ENCODE results near the gene MECP2. TPM values are rescaled to one million over a fixed set of nuclear protein-coding genes. Genes with fewer than 3 reads are reported as not detected.

MECP2 gene
- polyA plus RNA-seq, 2 donors = 9.3 to 13.0 TPM

DNA sequence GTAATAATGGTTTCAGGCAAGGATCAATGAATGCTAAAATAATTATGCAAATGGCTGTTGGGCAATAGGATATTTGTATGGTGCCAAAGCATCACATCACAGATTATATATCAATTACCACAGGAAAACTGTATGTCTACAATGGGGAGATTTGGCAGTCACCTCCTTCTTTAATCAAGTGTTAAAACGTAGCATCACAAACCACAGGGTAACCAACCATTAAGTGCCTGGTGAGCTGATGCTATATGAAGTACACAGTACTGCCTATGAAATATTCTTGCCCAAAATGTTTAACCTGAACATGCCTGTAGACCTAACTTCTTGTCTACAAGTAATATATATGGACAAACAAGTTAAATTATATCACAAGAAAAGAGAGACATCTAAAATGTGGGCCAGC lies 25.3 kb downstream of the MECP2 start:
- H3K9me3 ChIP-seq (ENCODE audit: control insufficient read depth in 2 of 2, insufficient read depth in 1 of 2, low read depth in 1 of 2, low read length in 1 of 2) = no peaks in the 10 kb centered on the region
- peaks cover 0 to 3% of the 10 kb centered on the region in 2 donors for H3K4me1 ChIP-seq (ENCODE audit: control insufficient read depth in 2 of 2, insufficient read depth in 2 of 2, low read length in 1 of 2)
- H3K36me3 ChIP-seq (ENCODE audit: control insufficient read depth in 2 of 2, insufficient read depth in 2 of 2, low read length in 1 of 2) = no peaks in the 10 kb centered on the region
- no peak overlapping the region for H3K27ac ChIP-seq (ENCODE audit: low read depth in 2 of 2, low read length in 1 of 2)
- no peaks in the 10 kb centered on the region for H3K27me3 ChIP-seq (ENCODE audit: control insufficient read depth in 1 of 2, insufficient read depth in 2 of 2, low read length in 2 of 2)
- 50 to 84% methylated on average over 1 of the region's 1 CpG for WGBS, 2 donors
- H3K4me3 ChIP-seq (ENCODE audit: low read depth in 1 of 2, low read length in 2 of 2) = no peak overlapping the region

GRCh38 chrX:154068560-154068959 lies 29.0 kb downstream of the MECP2 start:
- Histone ChIP-seq H3K27me3 (ENCODE audit: control insufficient read depth in 1 of 2, insufficient read depth in 2 of 2, low read length in 2 of 2) (no peaks in the 10 kb centered on the region), H3K9me3 (ENCODE audit: control insufficient read depth in 2 of 2, insufficient read depth in 1 of 2, low read depth in 1 of 2, low read length in 1 of 2) (no peaks in the 10 kb centered on the region), H3K4me1 (ENCODE audit: control insufficient read depth in 2 of 2, insufficient read depth in 2 of 2, low read length in 1 of 2) (peaks cover 3 to 8% of the 10 kb centered on the region in 2 donors), H3K4me3 (ENCODE audit: low read depth in 1 of 2, low read length in 2 of 2) (no peak overlapping the region), H3K27ac (ENCODE audit: low read depth in 2 of 2, low read length in 1 of 2) (no peak overlapping the region), H3K36me3 (ENCODE audit: control insufficient read depth in 2 of 2, insufficient read depth in 2 of 2, low read length in 1 of 2) (no peaks in the 10 kb centered on the region)
- WGBS, 2 donors = 78 to 93% methylated on average over 3 of the region's 3 CpGs

- H3K36me3 ChIP-seq (ENCODE audit: control insufficient read depth in 2 of 2, insufficient read depth in 2 of 2, low read length in 1 of 2) = no peaks in the 10 kb centered on the region
- peaks cover 3 to 12% of the 10 kb centered on the region in 2 donors for H3K4me1 ChIP-seq (ENCODE audit: control insufficient read depth in 2 of 2, insufficient read depth in 2 of 2, low read length in 1 of 2)
- no peaks in the 10 kb centered on the region for H3K9me3 ChIP-seq (ENCODE audit: control insufficient read depth in 2 of 2, insufficient read depth in 1 of 2, low read depth in 1 of 2, low read length in 1 of 2)
- H3K27ac ChIP-seq (ENCODE audit: low read depth in 2 of 2, low read length in 1 of 2) = no peak overlapping the region
- no peak overlapping the region for H3K4me3 ChIP-seq (ENCODE audit: low read depth in 1 of 2, low read length in 2 of 2)
- no peaks in the 10 kb centered on the region for H3K27me3 ChIP-seq (ENCODE audit: control insufficient read depth in 1 of 2, insufficient read depth in 2 of 2, low read length in 2 of 2)
- 64 to 74% methylated on average over 9 of the region's 9 CpGs for WGBS, 2 donors
These were observed 32.7 kb downstream of the MECP2 start for GRCh38 chrX:154064637-154065435.

DNA sequence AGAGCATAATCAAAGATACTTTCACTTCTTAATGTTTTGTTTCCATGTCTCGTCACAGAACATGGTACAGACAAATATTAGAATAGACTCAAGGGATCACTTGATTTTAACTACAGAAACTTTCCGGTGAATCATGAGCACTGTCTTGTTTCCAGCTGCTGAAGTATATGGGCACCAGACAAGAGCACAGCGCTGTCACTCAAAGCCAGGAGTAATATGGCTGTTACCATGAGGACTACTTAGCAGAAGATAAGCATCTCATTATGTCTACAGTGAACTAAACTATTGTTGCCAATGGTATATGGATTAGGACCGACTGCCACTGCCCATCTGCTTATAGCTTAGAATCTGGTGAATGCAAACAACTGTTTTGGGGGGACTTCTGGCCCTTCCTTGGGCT lies 34.3 kb downstream of the MECP2 start:
- Histone ChIP-seq H3K36me3 (ENCODE audit: control insufficient read depth in 2 of 2, insufficient read depth in 2 of 2, low read length in 1 of 2) (no peaks in the 10 kb centered on the region), H3K9me3 (ENCODE audit: control insufficient read depth in 2 of 2, insufficient read depth in 1 of 2, low read depth in 1 of 2, low read length in 1 of 2) (no peaks in the 10 kb centered on the region), H3K4me3 (ENCODE audit: low read depth in 1 of 2, low read length in 2 of 2) (no peak overlapping the region), H3K27ac (ENCODE audit: low read depth in 2 of 2, low read length in 1 of 2) (no peak overlapping the region), H3K27me3 (ENCODE audit: control insufficient read depth in 1 of 2, insufficient read depth in 2 of 2, low read length in 2 of 2) (peaks cover 0 to 3% of the 10 kb centered on the region in 2 donors), H3K4me1 (ENCODE audit: control insufficient read depth in 2 of 2, insufficient read depth in 2 of 2, low read length in 1 of 2) (peaks cover 3 to 12% of the 10 kb centered on the region in 2 donors)
- 70 to 80% methylated on average over 4 of the region's 4 CpGs for WGBS, 2 donors

- Histone ChIP-seq H3K27ac (ENCODE audit: low read depth in 2 of 2, low read length in 1 of 2) (no peak overlapping the region), H3K9me3 (ENCODE audit: control insufficient read depth in 2 of 2, insufficient read depth in 1 of 2, low read depth in 1 of 2, low read length in 1 of 2) (no peaks in the 10 kb centered on the region), H3K27me3 (ENCODE audit: control insufficient read depth in 1 of 2, insufficient read depth in 2 of 2, low read length in 2 of 2) (peaks cover 0 to 3% of the 10 kb centered on the region in 2 donors), H3K36me3 (ENCODE audit: control insufficient read depth in 2 of 2, insufficient read depth in 2 of 2, low read length in 1 of 2) (no peaks in the 10 kb centered on the region), H3K4me1 (ENCODE audit: control insufficient read depth in 2 of 2, insufficient read depth in 2 of 2, low read length in 1 of 2) (peaks cover 3 to 12% of the 10 kb centered on the region in 2 donors), H3K4me3 (ENCODE audit: low read depth in 1 of 2, low read length in 2 of 2) (no peak overlapping the region)
- WGBS, 2 donors = 77 to 82% methylated on average over 8 of the region's 8 CpGs
These were observed 35.7 kb downstream of the MECP2 start for GRCh38 chrX:154061801-154062200.

GRCh38 chrX:154059729-154060245 lies 37.7 kb downstream of the MECP2 start:
- WGBS, 2 donors = 68 to 83% methylated on average over 5 of the region's 5 CpGs
- Histone ChIP-seq H3K36me3 (ENCODE audit: control insufficient read depth in 2 of 2, insufficient read depth in 2 of 2, low read length in 1 of 2) (no peaks in the 10 kb centered on the region), H3K27me3 (ENCODE audit: control insufficient read depth in 1 of 2, insufficient read depth in 2 of 2, low read length in 2 of 2) (peaks cover 0 to 3% of the 10 kb centered on the region in 2 donors), H3K4me1 (ENCODE audit: control insufficient read depth in 2 of 2, insufficient read depth in 2 of 2, low read length in 1 of 2) (peaks cover 3 to 11% of the 10 kb centered on the region in 2 donors), H3K4me3 (ENCODE audit: low read depth in 1 of 2, low read length in 2 of 2) (no peak overlapping the region), H3K9me3 (ENCODE audit: control insufficient read depth in 2 of 2, insufficient read depth in 1 of 2, low read depth in 1 of 2, low read length in 1 of 2) (no peaks in the 10 kb centered on the region), H3K27ac (ENCODE audit: low read depth in 2 of 2, low read length in 1 of 2) (no peak overlapping the region)

GRCh38 chrX:154059231-154059630 lies 38.3 kb downstream of the MECP2 start:
- WGBS, 2 donors = 0 to 34% methylated on average over 1 of the region's 1 CpG
- Histone ChIP-seq H3K4me1 (ENCODE audit: control insufficient read depth in 2 of 2, insufficient read depth in 2 of 2, low read length in 1 of 2) (peaks cover 3 to 9% of the 10 kb centered on the region in 2 donors), H3K27me3 (ENCODE audit: control insufficient read depth in 1 of 2, insufficient read depth in 2 of 2, low read length in 2 of 2) (peaks cover 0 to 3% of the 10 kb centered on the region in 2 donors), H3K27ac (ENCODE audit: low read depth in 2 of 2, low read length in 1 of 2) (no peak overlapping the region), H3K9me3 (ENCODE audit: control insufficient read depth in 2 of 2, insufficient read depth in 1 of 2, low read depth in 1 of 2, low read length in 1 of 2) (no peaks in the 10 kb centered on the region), H3K36me3 (ENCODE audit: control insufficient read depth in 2 of 2, insufficient read depth in 2 of 2, low read length in 1 of 2) (no peaks in the 10 kb centered on the region), H3K4me3 (ENCODE audit: low read depth in 1 of 2, low read length in 2 of 2) (no peak overlapping the region)

- Histone ChIP-seq H3K27me3 (ENCODE audit: control insufficient read depth in 1 of 2, insufficient read depth in 2 of 2, low read length in 2 of 2) (peaks cover 0 to 3% of the 10 kb centered on the region in 2 donors), H3K36me3 (ENCODE audit: control insufficient read depth in 2 of 2, insufficient read depth in 2 of 2, low read length in 1 of 2) (no peaks in the 10 kb centered on the region), H3K27ac (ENCODE audit: low read depth in 2 of 2, low read length in 1 of 2) (no peak overlapping the region), H3K4me1 (ENCODE audit: control insufficient read depth in 2 of 2, insufficient read depth in 2 of 2, low read length in 1 of 2) (peaks cover 0 to 2% of the 10 kb centered on the region in 2 donors), H3K9me3 (ENCODE audit: control insufficient read depth in 2 of 2, insufficient read depth in 1 of 2, low read depth in 1 of 2, low read length in 1 of 2) (no peaks in the 10 kb centered on the region), H3K4me3 (ENCODE audit: low read depth in 1 of 2, low read length in 2 of 2) (no peak overlapping the region)
- 80 to 85% methylated on average over 11 of the region's 11 CpGs for WGBS, 2 donors
These were observed 39.1 kb downstream of the MECP2 start for GRCh38 chrX:154058214-154058997.

DNA sequence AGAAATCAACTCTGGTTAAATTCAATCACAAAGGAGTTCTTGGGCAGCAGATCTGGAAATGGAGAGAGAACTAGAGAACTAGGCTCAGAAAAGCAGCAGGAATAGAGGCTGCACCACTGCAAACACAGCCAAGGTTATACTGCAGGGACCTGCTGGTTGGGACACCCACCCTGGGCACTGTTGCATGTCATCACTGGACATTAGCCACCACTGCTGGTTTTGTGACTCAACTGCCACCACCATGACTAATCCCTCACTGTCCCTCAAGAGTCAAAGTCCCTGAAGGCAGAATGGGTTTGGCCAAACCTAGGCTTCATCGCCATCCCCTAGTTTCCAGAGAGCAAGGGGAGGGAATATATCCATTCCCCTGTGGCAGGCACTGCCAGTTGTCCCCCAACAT lies 39.7 kb downstream of the MECP2 start:
- Histone ChIP-seq H3K4me1 (ENCODE audit: control insufficient read depth in 2 of 2, insufficient read depth in 2 of 2, low read length in 1 of 2) (no peaks in the 10 kb centered on the region), H3K36me3 (ENCODE audit: control insufficient read depth in 2 of 2, insufficient read depth in 2 of 2, low read length in 1 of 2) (no peaks in the 10 kb centered on the region), H3K9me3 (ENCODE audit: control insufficient read depth in 2 of 2, insufficient read depth in 1 of 2, low read depth in 1 of 2, low read length in 1 of 2) (no peaks in the 10 kb centered on the region), H3K27me3 (ENCODE audit: control insufficient read depth in 1 of 2, insufficient read depth in 2 of 2, low read length in 2 of 2) (peaks cover 0 to 3% of the 10 kb centered on the region in 2 donors), H3K4me3 (ENCODE audit: low read depth in 1 of 2, low read length in 2 of 2) (no peak overlapping the region), H3K27ac (ENCODE audit: low read depth in 2 of 2, low read length in 1 of 2) (no peak overlapping the region)
- 77 to 95% methylated on average over 1 of the region's 1 CpG for WGBS, 2 donors

All from esophagus (tissue), 2 donors.